Fibroblast of the aortic adventitia (primary cell): ENCODE data around the gene LRRC8B. TPM values are rescaled to one million over a fixed set of nuclear protein-coding genes. Genes with fewer than 3 reads are reported as not detected.

Experiments used
- DNase-seq: peaks from one replicate; pipeline ENCODE4 v3.0.0-alpha.2; 2010; ENCODE audit warnings: low read depth
- H3K4me3 ChIP-seq: 2 replicates; pipeline ENCODE4 v1.5.1; 2011; ENCODE audit warnings: low read depth, mild to moderate bottlenecking, control low read depth, low read length, moderate library complexity
- CTCF ChIP-seq: IDR thresholded peaks from 2 replicates; pipeline ENCODE4 v1.5.1; 2011; ENCODE audit warnings: mild to moderate bottlenecking, low read length, control low read depth, inconsistent platforms; ENCODE audit not compliant: insufficient read depth
- total RNA-seq: library from RNA; depleted of rRNA; stranded (reverse); fragments of >200 nt; gene quantifications from 2 replicates; pipeline ENCODE4 v1.2.3, GENCODE V29; 2012; ENCODE audit warnings: low replicate concordance

LRRC8B gene
- total RNA-seq, 1 donor = 2.5 TPM

- no peak for DNase-seq
- H3K4me3 ChIP-seq = no peak overlapping the region
- no peak for TF ChIP-seq CTCF
Observed at GRCh38 chr1:89600451-89601224, 76.0 kb downstream of the LRRC8B start.

GRCh38 chr1:89602871-89603404, 78.3 kb downstream of the LRRC8B start:
- H3K4me3 ChIP-seq = no peak overlapping the region
- no peak for TF ChIP-seq CTCF
- DNase-seq = no peak

GRCh38 chr1:89603651-89604413, 79.2 kb downstream of the LRRC8B start:
- TF ChIP-seq CTCF = no peak
- no peak overlapping the region for H3K4me3 ChIP-seq
- DNase-seq = peak; percentile 22

GRCh38 chr1:89604414-89604735, 79.7 kb downstream of the LRRC8B start:
- no peak overlapping the region for H3K4me3 ChIP-seq
- DNase-seq = no peak
- no peak for TF ChIP-seq CTCF

GRCh38 chr1:89605692-89606091, 81.1 kb downstream of the LRRC8B start:
- H3K4me3 ChIP-seq = no peak overlapping the region
- peak; percentile 52 for DNase-seq
- TF ChIP-seq CTCF = no peak

GRCh38 chr1:89606227-89606980, 81.8 kb downstream of the LRRC8B start:
- H3K4me3 ChIP-seq = no peak overlapping the region
- no peak for TF ChIP-seq CTCF
- no peak for DNase-seq
